Measurements from ENCODE around the gene NUP205. TPM values are rescaled to one million over a fixed set of nuclear protein-coding genes. Genes with fewer than 3 reads are reported as not detected.

The NUP205 gene
- total RNA-seq, 1 donor from 2014 or later: 45.0 TPM

DNA sequence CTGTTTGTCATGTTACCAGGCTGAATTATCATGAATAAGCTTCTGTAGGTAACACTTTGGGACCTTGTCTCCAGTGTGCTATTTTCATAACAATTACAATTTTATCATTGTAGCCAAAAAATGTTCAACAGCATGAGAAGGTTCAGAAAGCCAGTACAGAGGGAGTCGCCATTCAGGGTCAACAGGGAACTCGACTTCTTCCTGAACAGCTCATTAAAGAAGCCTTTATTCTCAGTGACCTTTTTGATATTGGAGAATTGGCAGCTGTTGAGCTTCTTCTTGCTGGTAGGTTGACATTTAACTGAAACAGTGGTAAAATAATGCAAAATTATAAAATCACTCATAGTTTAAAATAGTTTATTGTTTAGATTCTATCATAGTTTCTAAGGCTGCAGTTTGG, 15.8 kb downstream of the NUP205 start:
- DNase-seq (ENCODE audit: low read depth) (no peak), FAIRE-seq (no peak)
- Histone ChIP-seq H3K4me3 (ENCODE audit: low read depth, low read length) (no peak overlapping the region), H3K27me3 (ENCODE audit: control insufficient read depth, insufficient read depth, low read length) (no peaks in the 10 kb centered on the region), H3K36me3 (ENCODE audit: control insufficient read depth, insufficient read depth, low read length) (peaks cover 8% of the 10 kb centered on the region)
- no peak for TF ChIP-seq CTCF (IDR thresholded peaks at IDR 0.05; ENCODE audit: insufficient read depth, low read length, severe bottlenecking)

DNA sequence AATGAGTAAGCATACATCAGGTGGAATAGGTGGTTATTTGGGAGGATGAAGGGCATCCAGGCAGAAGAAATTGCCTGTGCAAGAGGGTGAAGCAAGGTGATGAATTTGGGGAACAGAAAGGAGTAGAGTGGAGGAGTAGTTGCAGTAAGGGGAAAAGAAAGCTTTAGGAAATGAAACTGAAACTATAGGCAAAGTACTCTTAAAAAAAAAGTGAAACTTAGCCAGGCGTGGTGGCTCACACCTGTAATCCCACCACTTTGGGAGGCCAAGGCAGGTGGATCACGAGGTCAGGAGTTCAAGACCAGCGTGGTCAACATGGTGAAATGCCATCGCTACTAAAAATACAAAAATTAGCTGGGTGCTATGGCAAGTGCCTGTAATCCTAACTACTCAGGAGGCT, 17.6 kb downstream of the NUP205 start:
- no peak overlapping the region for H3K4me3 ChIP-seq (ENCODE audit: low read depth, low read length)
- H3K27me3 ChIP-seq (ENCODE audit: control insufficient read depth, insufficient read depth, low read length): no peaks in the 10 kb centered on the region
- FAIRE-seq (no peak), DNase-seq (ENCODE audit: low read depth) (no peak)
- peaks cover 8% of the 10 kb centered on the region for H3K36me3 ChIP-seq (ENCODE audit: control insufficient read depth, insufficient read depth, low read length)
- TF ChIP-seq CTCF (IDR thresholded peaks at IDR 0.05; ENCODE audit: insufficient read depth, low read length, severe bottlenecking): no peak

DNA sequence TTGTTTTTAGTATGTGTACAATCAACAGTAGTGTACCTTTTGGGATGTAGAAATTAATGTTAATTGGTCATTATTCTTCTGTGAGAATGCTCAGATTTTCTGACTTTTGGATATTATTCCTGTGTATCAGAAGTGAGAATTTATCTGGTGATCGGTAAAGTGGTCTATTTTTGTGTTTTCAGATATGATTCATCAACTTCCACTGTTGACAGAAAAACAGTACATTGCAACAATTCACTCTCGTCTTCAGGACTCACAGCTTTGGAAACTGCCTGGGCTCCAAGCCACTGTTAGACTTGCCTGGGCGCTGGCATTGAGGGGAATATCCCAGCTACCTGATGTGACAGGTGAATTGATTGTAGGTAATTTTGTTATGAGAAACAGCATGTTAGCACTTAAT, 20.9 kb downstream of the NUP205 start:
- TF ChIP-seq CTCF (IDR thresholded peaks at IDR 0.05; ENCODE audit: insufficient read depth, low read length, severe bottlenecking): no peak
- FAIRE-seq (no peak), DNase-seq (ENCODE audit: low read depth) (no peak)
- Histone ChIP-seq H3K27me3 (ENCODE audit: control insufficient read depth, insufficient read depth, low read length) (no peaks in the 10 kb centered on the region), H3K4me3 (ENCODE audit: low read depth, low read length) (no peak overlapping the region), H3K36me3 (ENCODE audit: control insufficient read depth, insufficient read depth, low read length) (peaks cover 10% of the 10 kb centered on the region)

GRCh38 chr7:135584362-135585353, 26.9 kb downstream of the NUP205 start:
- no peak for FAIRE-seq
- DNase-seq (ENCODE audit: low read depth): peak; percentile 65
- Histone ChIP-seq H3K27me3 (ENCODE audit: control insufficient read depth, insufficient read depth, low read length) (no peaks in the 10 kb centered on the region), H3K36me3 (ENCODE audit: control insufficient read depth, insufficient read depth, low read length) (peaks cover 6% of the 10 kb centered on the region), H3K4me3 (ENCODE audit: low read depth, low read length) (no peak overlapping the region)
- no peak for TF ChIP-seq CTCF (IDR thresholded peaks at IDR 0.05; ENCODE audit: insufficient read depth, low read length, severe bottlenecking)

DNA sequence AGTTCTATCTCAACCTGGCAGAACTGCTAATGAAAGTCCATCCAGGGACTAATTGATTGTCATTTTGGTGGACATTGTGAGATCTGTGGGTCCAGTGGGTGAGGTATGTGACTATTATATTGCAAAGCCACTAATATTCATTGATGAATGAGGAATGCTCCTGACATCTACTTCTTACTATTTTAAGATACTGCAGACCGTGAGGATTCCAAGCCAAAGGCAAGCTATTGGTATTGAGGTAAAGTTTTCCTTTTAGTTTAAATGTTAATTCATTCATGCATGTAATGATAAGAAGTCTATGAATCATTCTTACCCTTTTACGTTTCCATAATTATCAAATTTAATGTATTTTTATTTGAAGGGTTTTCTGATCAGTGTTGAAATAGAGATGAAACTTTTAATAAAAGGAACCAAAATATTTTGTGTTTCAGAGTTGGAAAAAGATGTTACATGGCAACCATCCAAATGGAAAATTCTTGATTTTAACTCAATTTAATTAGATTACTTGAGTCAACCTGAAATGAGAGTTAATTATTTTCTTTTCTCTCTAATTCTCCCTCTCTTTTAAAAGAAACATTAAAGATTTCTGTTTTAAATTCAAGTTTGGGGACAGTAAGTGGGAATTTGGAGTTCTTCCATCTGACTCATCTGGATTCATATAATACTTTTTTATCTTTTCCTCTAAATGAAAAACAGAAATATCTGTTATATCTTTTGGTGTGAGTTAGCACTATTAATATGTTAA, 39.6 kb downstream of the NUP205 start:
- DNase-seq (ENCODE audit: low read depth): no peak
- H3K36me3 ChIP-seq (ENCODE audit: control insufficient read depth, insufficient read depth, low read length): peaks cover 8% of the 10 kb centered on the region
- TF ChIP-seq CTCF (IDR thresholded peaks at IDR 0.05; ENCODE audit: insufficient read depth, low read length, severe bottlenecking): no peak

More for the DNA sequence above, 39.6 kb downstream of the NUP205 start:
- H3K27me3 ChIP-seq (ENCODE audit: control insufficient read depth, insufficient read depth, low read length): no peaks in the 10 kb centered on the region
- FAIRE-seq: no peak
- H3K4me3 ChIP-seq (ENCODE audit: low read depth, low read length): no peak overlapping the region

Data from bronchial epithelial cell (primary cell).